ENCODE measurements around the gene PTRH2. TPM values are rescaled to one million over a fixed set of nuclear protein-coding genes. Genes with fewer than 3 reads are reported as not detected.

PTRH2 gene
- total RNA-seq, 4 donors from 2014 or later: 12.9 to 35.3 (median 27.4) TPM

GRCh38 chr17:59745040-59745439, 37.8 kb upstream of the PTRH2 start:
- TF ChIP-seq, protein P1, sequence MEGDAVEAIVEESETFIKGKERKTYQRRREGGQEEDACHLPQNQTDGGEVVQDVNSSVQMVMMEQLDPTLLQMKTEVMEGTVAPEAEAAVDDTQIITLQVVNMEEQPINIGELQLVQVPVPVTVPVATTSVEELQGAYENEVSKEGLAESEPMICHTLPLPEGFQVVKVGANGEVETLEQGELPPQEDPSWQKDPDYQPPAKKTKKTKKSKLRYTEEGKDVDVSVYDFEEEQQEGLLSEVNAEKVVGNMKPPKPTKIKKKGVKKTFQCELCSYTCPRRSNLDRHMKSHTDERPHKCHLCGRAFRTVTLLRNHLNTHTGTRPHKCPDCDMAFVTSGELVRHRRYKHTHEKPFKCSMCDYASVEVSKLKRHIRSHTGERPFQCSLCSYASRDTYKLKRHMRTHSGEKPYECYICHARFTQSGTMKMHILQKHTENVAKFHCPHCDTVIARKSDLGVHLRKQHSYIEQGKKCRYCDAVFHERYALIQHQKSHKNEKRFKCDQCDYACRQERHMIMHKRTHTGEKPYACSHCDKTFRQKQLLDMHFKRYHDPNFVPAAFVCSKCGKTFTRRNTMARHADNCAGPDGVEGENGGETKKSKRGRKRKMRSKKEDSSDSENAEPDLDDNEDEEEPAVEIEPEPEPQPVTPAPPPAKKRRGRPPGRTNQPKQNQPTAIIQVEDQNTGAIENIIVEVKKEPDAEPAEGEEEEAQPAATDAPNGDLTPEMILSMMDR (IDR thresholded peaks at IDR 0.05): no peak
- TF ChIP-seq POLR2A (IDR thresholded peaks at IDR 0.05) (no peak), EP300 (IDR thresholded peaks at IDR 0.05) (no peak)
- 91 to 97% methylated on average over 2 of the region's 2 CpGs for WGBS, 2 donors

GRCh38 chr17:59743842-59744241, 36.6 kb upstream of the PTRH2 start:
- Histone ChIP-seq H3K27ac (no peak overlapping the region), H3K4me3 (no peak overlapping the region), H3K36me3 (peaks cover 0 to 41% (median 0%) of the 10 kb centered on the region in 3 donors), H3K4me1 (peaks cover 0 to 4% (median 0%) of the 10 kb centered on the region in 4 donors), H3K27me3 (no peaks in the 10 kb centered on the region), H3K9me3 (peaks cover 0 to 6% (median 0%) of the 10 kb centered on the region in 4 donors)
- 99 to 100% methylated on average over 4 of the region's 4 CpGs for WGBS, 2 donors
- DNase-seq (ENCODE audit: low spot score in 2 of 2): no peak
- TF ChIP-seq, protein P1 (IDR thresholded peaks at IDR 0.05): no peak

More at GRCh38 chr17:59745040-59745439, 37.8 kb upstream of the PTRH2 start:
- H3K27ac ChIP-seq: no peak overlapping the region
- H3K4me3 ChIP-seq: no peak overlapping the region
- peaks cover 0 to 6% (median 0%) of the 10 kb centered on the region in 4 donors for H3K9me3 ChIP-seq
- H3K4me1 ChIP-seq: peaks cover 0 to 4% (median 0%) of the 10 kb centered on the region in 4 donors
- no peak for DNase-seq (ENCODE audit: low spot score in 2 of 2)
- H3K36me3 ChIP-seq: peaks cover 0 to 33% (median 0%) of the 10 kb centered on the region in 3 donors
- H3K27me3 ChIP-seq: no peaks in the 10 kb centered on the region

DNA sequence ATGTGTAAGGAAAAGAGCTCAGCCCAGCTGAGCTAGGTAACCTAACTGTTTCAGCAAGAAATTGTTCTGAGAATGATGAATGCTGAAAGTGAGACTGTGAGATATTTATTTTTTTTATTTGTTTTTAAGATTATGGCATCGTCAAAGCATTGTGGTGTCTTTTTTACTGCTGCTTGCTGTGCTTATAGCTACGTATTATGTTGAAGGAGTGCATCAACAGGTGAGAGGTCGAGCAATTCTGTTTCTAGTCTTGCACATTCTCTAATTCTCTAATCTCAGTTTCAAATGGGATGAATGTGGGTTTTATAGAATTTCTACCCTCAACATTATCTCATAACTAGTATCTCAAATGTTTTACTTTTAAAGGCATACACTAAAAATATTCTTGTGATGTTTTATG, 30.1 kb upstream of the PTRH2 start:
- no peaks in the 10 kb centered on the region for H3K4me1 ChIP-seq
- peaks cover 0 to 66% (median 0%) of the 10 kb centered on the region in 3 donors for H3K36me3 ChIP-seq
- no peak overlapping the region for H3K4me3 ChIP-seq
- no peaks in the 10 kb centered on the region for H3K9me3 ChIP-seq
- TF ChIP-seq, protein P1 (IDR thresholded peaks at IDR 0.05): no peak
- TF ChIP-seq POLR2A (IDR thresholded peaks at IDR 0.05): no peak
- TF ChIP-seq EP300 (IDR thresholded peaks at IDR 0.05): no peak
- H3K27me3 ChIP-seq: no peaks in the 10 kb centered on the region
- no peak for DNase-seq (ENCODE audit: low spot score in 2 of 2)
- 92 to 98% methylated on average over 3 of the region's 3 CpGs for WGBS, 2 donors
- no peak overlapping the region for H3K27ac ChIP-seq

GRCh38 chr17:59734226-59734625, 27.0 kb upstream of the PTRH2 start:
- no peaks in the 10 kb centered on the region for H3K27me3 ChIP-seq
- 93 to 97% methylated on average over 5 of the region's 5 CpGs for WGBS, 2 donors
- no peak for DNase-seq (ENCODE audit: low spot score in 2 of 2)
- H3K36me3 ChIP-seq: peaks cover 0 to 39% (median 0%) of the 10 kb centered on the region in 3 donors
- no peak overlapping the region for H3K4me3 ChIP-seq
- no peaks in the 10 kb centered on the region for H3K9me3 ChIP-seq
- H3K4me1 ChIP-seq: peaks cover 0 to 5% (median 0%) of the 10 kb centered on the region in 4 donors
- H3K27ac ChIP-seq: no peak overlapping the region
- TF ChIP-seq, protein P1 (IDR thresholded peaks at IDR 0.05): no peak
- no peak for TF ChIP-seq EP300 (IDR thresholded peaks at IDR 0.05)
- no peak for TF ChIP-seq POLR2A (IDR thresholded peaks at IDR 0.05)

DNA sequence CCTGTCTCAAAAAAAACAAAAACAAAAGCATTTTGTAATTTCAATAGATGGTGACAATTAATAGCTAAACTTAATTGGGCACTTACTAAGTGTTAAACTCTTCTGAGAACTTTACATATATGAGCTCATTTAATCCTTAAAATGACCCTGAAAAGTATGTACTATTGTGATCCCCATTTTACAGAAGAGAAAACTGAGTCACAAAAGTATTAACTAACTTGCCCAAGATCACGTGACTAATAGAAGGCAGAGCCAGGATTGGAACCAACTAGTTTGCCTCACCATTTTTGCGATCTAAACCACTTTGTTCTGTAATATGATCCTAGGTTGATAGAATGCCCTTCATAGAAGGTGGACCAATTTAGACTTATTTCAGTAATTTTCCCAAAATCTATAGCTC, 26.5 kb upstream of the PTRH2 start:
- Histone ChIP-seq H3K4me3 (no peak overlapping the region), H3K4me1 (peaks cover 0 to 9% (median 0%) of the 10 kb centered on the region in 4 donors), H3K27ac (no peak overlapping the region), H3K36me3 (peaks cover 0 to 38% (median 0%) of the 10 kb centered on the region in 3 donors), H3K27me3 (no peaks in the 10 kb centered on the region), H3K9me3 (no peaks in the 10 kb centered on the region)
- 95 to 96% methylated on average over 2 of the region's 2 CpGs for WGBS, 2 donors
- TF ChIP-seq, protein P1 (IDR thresholded peaks at IDR 0.05): no peak
- no peak for TF ChIP-seq POLR2A (IDR thresholded peaks at IDR 0.05)
- no peak for TF ChIP-seq EP300 (IDR thresholded peaks at IDR 0.05)
- no peak for DNase-seq (ENCODE audit: low spot score in 2 of 2)

Data from tibial nerve (tissue), 4 donors.